Measurements from ENCODE around the gene SART3.

The SART3 gene

DNA sequence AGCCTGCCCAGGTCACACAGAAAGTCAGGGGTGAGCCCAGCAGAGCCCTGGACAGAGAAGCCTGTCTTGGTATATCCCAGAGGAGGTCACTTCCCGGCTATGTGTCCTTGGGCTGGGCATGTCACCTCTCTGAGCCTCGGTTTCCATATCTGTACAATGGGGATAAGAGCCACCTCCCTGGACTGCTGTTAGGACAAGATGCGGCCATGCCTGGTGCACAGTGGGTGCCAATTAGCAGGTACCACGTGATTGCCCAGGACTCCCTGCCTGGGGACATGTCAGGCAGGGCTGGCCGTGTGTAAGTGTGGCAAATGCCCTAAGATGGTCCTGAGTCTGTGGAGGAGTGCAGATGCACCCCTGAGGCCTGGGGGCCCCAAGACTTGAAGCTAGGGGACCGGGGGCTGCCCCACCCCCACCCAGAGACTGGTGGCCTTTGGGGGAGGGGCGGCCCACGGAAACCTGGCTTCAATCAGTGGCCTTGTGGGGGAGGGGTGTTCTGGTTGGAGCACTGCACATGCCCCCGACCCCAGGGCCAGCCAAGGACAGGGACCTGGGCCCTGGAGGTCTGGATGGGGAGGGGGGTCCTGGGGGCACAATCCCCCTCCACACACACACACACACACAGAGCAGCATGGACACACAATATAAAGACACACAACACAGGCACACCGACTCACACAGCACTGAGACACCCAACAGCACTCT is 36.0 kb upstream of the SART3 start:
- H3K4me3 ChIP-seq (ENCODE audit: low read length): no peak overlapping the region
- no peak for DNase-seq (ENCODE audit: low read depth)

DNA sequence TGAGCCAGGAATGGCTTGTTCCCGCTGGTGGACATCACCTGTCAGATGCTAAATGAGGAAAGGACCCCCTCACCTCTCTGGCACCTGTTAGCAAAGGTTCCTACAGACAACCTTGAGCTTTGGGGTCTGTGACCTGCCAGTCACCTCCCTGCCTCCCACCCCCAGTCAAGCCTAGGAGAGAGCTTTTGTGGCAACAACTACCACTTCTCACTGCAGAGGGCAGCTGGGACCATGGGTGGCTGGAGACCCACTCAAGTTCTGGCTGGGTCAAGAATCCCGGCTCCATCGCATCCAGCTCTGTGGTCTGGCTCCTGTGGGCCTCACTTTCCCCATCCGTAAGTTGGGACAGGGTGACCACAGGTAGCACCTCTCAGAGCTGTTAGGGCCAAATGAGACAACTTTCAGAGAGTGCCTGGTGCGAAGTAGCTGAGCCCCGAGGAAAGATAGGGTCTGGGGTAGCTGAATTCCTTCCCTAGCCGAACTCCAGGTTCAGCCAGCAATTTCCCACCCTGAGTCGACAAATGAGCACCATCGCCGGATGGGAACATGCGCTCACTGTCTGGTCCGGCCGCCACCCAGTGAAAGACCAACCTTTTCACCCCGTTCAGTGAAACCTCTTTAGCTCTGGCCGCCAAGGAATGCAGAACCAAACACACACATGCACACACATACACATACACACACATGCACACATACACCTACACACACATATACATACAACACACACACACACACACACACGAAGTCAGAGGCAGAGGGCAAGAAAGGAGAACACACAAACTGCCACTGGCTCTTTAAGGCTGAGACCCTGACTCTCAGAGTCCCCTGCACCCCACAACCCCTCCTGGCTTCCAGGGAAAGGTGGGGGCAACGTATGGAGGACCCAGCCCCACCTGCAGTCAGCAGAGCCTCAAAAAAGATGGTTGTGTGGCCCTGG is 35.0 kb upstream of the SART3 start:
- TF ChIP-seq, protein P1, sequence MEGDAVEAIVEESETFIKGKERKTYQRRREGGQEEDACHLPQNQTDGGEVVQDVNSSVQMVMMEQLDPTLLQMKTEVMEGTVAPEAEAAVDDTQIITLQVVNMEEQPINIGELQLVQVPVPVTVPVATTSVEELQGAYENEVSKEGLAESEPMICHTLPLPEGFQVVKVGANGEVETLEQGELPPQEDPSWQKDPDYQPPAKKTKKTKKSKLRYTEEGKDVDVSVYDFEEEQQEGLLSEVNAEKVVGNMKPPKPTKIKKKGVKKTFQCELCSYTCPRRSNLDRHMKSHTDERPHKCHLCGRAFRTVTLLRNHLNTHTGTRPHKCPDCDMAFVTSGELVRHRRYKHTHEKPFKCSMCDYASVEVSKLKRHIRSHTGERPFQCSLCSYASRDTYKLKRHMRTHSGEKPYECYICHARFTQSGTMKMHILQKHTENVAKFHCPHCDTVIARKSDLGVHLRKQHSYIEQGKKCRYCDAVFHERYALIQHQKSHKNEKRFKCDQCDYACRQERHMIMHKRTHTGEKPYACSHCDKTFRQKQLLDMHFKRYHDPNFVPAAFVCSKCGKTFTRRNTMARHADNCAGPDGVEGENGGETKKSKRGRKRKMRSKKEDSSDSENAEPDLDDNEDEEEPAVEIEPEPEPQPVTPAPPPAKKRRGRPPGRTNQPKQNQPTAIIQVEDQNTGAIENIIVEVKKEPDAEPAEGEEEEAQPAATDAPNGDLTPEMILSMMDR (IDR thresholded peaks at IDR 0.05; ENCODE audit: insufficient read depth, low read depth, low read length, missing control alignments): no peak
- DNase-seq (ENCODE audit: low read depth): no peak
- no peak overlapping the region for H3K4me3 ChIP-seq (ENCODE audit: low read length)

More for the DNA sequence above, 36.0 kb upstream of the SART3 start:
- TF ChIP-seq, protein P1 (IDR thresholded peaks at IDR 0.05; ENCODE audit: insufficient read depth, low read depth, low read length, missing control alignments): no peak

DNA sequence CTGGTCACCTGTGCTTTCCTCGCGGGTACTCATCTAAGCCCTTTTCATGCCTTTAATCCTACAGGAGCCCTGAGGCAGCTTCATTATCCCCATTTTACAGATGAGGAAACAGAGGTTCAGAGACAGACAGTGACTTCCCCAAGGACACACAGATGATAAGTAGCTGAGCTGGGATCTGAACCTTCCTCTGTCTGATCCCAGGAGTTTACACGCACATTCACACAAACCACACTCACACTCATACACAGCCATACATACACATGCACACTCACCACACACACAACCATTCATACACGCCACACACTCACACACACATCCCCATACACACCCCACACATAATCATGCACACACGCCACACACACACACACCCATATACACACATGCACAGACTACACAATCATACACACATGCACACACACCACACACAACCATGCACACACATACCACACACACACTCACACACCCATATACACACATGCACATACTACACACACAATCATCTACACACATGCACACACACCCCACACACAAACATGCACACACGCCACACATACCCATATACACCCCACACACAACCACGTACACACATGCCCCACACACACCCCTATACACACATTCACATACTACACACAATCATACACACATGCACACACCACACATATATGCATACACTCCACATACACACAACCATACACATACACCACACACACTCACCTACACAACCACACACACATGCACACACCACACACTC is 34.2 kb upstream of the SART3 start:
- no peak overlapping the region for H3K4me3 ChIP-seq (ENCODE audit: low read length)
- TF ChIP-seq, protein P1 (IDR thresholded peaks at IDR 0.05; ENCODE audit: insufficient read depth, low read depth, low read length, missing control alignments): no peak
- no peak for DNase-seq (ENCODE audit: low read depth)

DNA sequence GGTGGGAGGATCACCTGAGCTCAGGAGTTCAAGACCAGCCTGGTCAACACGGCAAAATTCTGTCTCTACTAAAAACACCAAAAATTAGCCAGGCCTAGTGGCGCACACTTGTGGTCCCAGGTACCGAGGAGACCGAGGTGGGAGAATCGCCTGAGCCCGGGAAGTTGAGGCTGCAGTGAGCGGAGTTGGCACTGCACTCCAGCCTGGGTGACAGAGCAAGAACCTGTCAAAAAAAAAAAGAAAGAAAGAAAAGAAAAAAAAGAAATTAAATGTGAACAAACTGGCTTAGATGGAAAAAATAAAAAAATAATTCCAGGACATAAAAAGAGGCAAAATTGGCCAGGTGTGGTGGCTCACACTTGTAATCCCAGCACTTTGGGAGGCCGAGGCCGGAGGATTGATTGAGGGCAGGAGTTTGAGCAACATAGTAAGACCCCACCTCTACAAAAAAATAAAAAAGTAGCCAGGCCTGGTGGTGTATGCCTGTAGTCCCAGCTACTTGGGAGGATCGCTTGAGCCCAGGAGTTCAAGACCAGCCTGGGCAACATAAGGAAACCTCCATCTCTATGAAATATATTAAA is 33.4 kb upstream of the SART3 start:
- TF ChIP-seq, protein P1 (IDR thresholded peaks at IDR 0.05; ENCODE audit: insufficient read depth, low read depth, low read length, missing control alignments): no peak
- H3K4me3 ChIP-seq (ENCODE audit: low read length): no peak overlapping the region
- DNase-seq (ENCODE audit: low read depth): no peak

DNA sequence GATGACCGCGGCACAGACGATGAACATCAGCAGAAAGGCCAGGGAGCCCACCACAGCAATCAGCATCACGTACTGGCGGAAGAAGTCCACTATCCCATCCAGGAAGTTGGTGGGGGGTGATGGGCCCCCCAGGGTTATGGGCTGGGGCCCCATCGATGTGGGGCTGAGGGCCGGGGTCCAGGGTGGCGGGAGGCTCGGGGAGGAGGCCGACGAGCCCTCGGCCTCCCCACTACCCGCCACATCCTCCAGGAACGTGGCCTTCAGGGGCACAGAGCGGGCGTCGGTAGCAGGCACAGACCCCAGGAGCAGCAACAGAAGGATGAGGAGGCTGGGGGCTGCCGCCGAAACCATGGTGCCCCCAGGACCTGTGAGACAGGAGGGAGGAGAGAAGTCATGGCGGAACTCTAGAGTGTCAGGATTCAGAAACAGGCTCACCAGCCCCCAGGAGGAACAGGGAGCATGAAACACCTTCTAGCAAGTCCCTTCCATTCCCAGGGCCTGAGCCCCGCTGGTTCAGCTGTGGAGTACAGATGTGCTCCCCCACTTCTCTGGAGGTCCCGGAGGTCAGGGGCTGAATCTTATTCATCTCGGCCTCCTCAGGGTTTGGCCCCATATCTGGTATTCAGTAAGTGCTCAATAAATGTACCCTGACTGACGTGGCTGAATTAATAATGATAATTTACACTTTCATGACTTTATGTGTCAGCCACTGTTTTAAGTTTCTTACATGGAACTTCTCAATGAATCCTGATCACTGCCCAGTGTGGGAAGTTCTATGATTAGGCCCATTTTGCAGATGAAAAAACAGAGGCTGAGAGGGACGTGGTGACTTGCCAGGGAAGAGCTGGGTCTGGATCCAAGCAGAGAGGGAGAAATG is 31.3 kb upstream of the SART3 start:
- H3K4me3 ChIP-seq (ENCODE audit: low read length): no peak overlapping the region
- no peak for DNase-seq (ENCODE audit: low read depth)
- TF ChIP-seq, protein P1 (IDR thresholded peaks at IDR 0.05; ENCODE audit: insufficient read depth, low read depth, low read length, missing control alignments): no peak

Data from epithelial cell of esophagus (primary cell).